Peyer's patch (tissue), 4 donors: Measurements from ENCODE around the gene ZBTB25.

ENCODE experiments used
- POLR2A ChIP-seq, 2 donors: fragments of 450-650 bp; IDR thresholded peaks; one replicate each; pipeline ENCODE4 v1.5.1; 2017; ENCODE audit warnings: antibody characterized with exemption in 2 of 2, mild to moderate bottlenecking in 2 of 2, moderate library complexity in 2 of 2
- TF ChIP-seq, protein P1 (sequence below), 6 experiments: fragments of 450-650 bp in 4 of 6; fragments of 200-600 bp in 2 of 6; sonication (generic) in 1 of 6; IDR thresholded peaks; one replicate each; pipeline ENCODE4 v1.5.1; 2017 to 2019; ENCODE audit warnings: antibody characterized with exemption in 6 of 6, mild to moderate bottlenecking in 3 of 6, moderate library complexity in 1 of 6

- TF ChIP-seq, protein P1, sequence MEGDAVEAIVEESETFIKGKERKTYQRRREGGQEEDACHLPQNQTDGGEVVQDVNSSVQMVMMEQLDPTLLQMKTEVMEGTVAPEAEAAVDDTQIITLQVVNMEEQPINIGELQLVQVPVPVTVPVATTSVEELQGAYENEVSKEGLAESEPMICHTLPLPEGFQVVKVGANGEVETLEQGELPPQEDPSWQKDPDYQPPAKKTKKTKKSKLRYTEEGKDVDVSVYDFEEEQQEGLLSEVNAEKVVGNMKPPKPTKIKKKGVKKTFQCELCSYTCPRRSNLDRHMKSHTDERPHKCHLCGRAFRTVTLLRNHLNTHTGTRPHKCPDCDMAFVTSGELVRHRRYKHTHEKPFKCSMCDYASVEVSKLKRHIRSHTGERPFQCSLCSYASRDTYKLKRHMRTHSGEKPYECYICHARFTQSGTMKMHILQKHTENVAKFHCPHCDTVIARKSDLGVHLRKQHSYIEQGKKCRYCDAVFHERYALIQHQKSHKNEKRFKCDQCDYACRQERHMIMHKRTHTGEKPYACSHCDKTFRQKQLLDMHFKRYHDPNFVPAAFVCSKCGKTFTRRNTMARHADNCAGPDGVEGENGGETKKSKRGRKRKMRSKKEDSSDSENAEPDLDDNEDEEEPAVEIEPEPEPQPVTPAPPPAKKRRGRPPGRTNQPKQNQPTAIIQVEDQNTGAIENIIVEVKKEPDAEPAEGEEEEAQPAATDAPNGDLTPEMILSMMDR (IDR thresholded peaks at IDR 0.05), result no peak
- no peak for TF ChIP-seq POLR2A (IDR thresholded peaks at IDR 0.05)
These were observed 38.3 kb downstream of the ZBTB25 start, which contains the start of gene AKAP5 for GRCh38 chr14:64465191-64465822.
